ENCODE measurements around the gene GAS1. TPM values are rescaled to one million over a fixed set of nuclear protein-coding genes. Genes with fewer than 3 reads are reported as not detected.
A peak's percentile ranks its signal among the peaks of the same experiment; 100 is the strongest.

GAS1 gene
- total and polyA plus RNA-seq, 3 experiments from 2014 or later, result 0.42 to 1.2 (median 0.55) TPM

- Mint-ChIP-seq H3K4me1 (no peaks in the 10 kb centered on the region), H3K4me3 (no peak overlapping the region), H3K36me3 (peaks cover 0 to 2% (median 0%) of the 10 kb centered on the region in 3 donors), H3K27ac (peak overlapping the region in 1 of 8 donors; percentile 23), H3K27me3 (peaks cover 38 to 55% of the 10 kb centered on the region in 2 donors), H3K9me3 (peaks cover 0 to 3% (median 0%) of the 10 kb centered on the region in 5 donors)
- no peak overlapping the region for H3K4me3 ChIP-seq (ENCODE audit: low read length)
- POLR2A ChIA-PET, result no interaction called here
- no peak for DNase-seq
- H3K27me3 ChIP-seq (ENCODE audit: insufficient read depth, low read length, poor library complexity, severe bottlenecking), result peaks cover 31% of the 10 kb centered on the region
- no peaks in the 10 kb centered on the region for H3K36me3 ChIP-seq (ENCODE audit: insufficient read depth, low read length)
- H3K27ac ChIP-seq (ENCODE audit: low read depth, low read length), result no peak overlapping the region
- H3K9me3 ChIP-seq (ENCODE audit: low read length), result no peaks in the 10 kb centered on the region
- no peaks in the 10 kb centered on the region for H3K4me1 ChIP-seq (ENCODE audit: insufficient read depth, low read length)
- CTCF ChIA-PET, result no interaction called here
Observed at GRCh38 chr9:86938780-86939179, 8.5 kb downstream of the GAS1 start.

DNA sequence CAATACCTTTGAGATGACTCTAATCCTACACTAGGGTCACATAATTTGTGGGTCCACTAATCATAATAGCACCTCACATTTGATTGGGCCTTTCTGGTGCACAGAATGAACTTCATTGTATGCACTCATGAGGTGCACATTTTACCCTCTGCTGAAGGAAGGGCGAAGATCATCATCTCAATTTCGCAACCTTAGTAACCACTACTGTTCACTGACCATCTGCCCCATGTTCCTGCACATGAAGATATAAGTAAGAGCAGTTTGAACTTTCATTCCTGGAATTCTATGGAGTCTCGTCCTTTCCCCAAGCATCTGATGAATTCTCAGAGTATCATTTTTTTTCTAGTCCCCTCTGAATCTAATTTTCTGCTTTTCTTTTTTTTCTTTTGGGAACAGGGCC is 21.2 kb downstream of the GAS1 start:
- ChIA-PET POLR2A (no interaction called here), CTCF (no interaction called here)
- no peak overlapping the region for H3K27ac Mint-ChIP-seq
- H3K27me3 Mint-ChIP-seq, result peaks cover 30 to 78% of the 10 kb centered on the region in 2 donors
- H3K27me3 ChIP-seq (ENCODE audit: insufficient read depth, low read length, poor library complexity, severe bottlenecking), result no peaks in the 10 kb centered on the region
- no peaks in the 10 kb centered on the region for H3K4me1 Mint-ChIP-seq
- no peak for DNase-seq
- no peaks in the 10 kb centered on the region for H3K36me3 ChIP-seq (ENCODE audit: insufficient read depth, low read length)
- H3K27ac ChIP-seq (ENCODE audit: low read depth, low read length), result no peak overlapping the region
- H3K4me1 ChIP-seq (ENCODE audit: insufficient read depth, low read length), result no peaks in the 10 kb centered on the region
- H3K9me3 ChIP-seq (ENCODE audit: low read length), result no peaks in the 10 kb centered on the region
- peaks cover 0 to 6% (median 4%) of the 10 kb centered on the region in 5 donors for H3K9me3 Mint-ChIP-seq
- H3K36me3 Mint-ChIP-seq, result no peaks in the 10 kb centered on the region
- H3K4me3 ChIP-seq (ENCODE audit: low read length), result no peak overlapping the region
- no peak overlapping the region for H3K4me3 Mint-ChIP-seq

- Histone ChIP-seq H3K27ac (ENCODE audit: low read depth, low read length) (no peak overlapping the region), H3K4me1 (ENCODE audit: insufficient read depth, low read length) (no peaks in the 10 kb centered on the region), H3K4me3 (ENCODE audit: low read length) (no peak overlapping the region), H3K9me3 (ENCODE audit: low read length) (no peaks in the 10 kb centered on the region), H3K36me3 (ENCODE audit: insufficient read depth, low read length) (no peaks in the 10 kb centered on the region), H3K27me3 (ENCODE audit: insufficient read depth, low read length, poor library complexity, severe bottlenecking) (no peaks in the 10 kb centered on the region)
- ChIA-PET CTCF (no interaction called here), POLR2A (no interaction called here)
- H3K27ac Mint-ChIP-seq, result no peak overlapping the region
- no peaks in the 10 kb centered on the region for H3K4me1 Mint-ChIP-seq
- no peak overlapping the region for H3K4me3 Mint-ChIP-seq
- peaks cover 0 to 4% (median 4%) of the 10 kb centered on the region in 5 donors for H3K9me3 Mint-ChIP-seq
- no peak for DNase-seq
- peaks cover 30 to 76% of the 10 kb centered on the region in 2 donors for H3K27me3 Mint-ChIP-seq
- no peaks in the 10 kb centered on the region for H3K36me3 Mint-ChIP-seq
Observed at GRCh38 chr9:86925686-86926085, 21.6 kb downstream of the GAS1 start.

DNA sequence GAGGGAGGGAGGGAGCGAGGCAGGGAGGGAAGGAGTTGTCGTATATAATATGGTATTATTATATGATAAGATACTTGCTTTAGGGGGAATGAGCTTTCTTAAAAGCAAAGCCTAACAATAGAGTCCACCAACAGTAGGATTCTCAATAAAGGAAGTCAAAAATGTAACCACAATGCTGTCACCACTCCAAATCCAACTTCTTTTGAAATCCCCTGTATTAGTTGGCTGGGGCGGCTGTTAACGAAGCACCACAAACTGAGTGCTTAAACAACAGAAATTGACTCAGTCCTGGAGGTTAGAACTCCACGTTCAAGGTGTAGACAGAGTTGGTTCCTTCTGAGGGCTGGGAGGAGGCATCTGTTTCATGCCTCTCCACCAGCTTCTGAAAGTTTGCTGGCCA is 23.1 kb downstream of the GAS1 start:
- Histone ChIP-seq H3K36me3 (ENCODE audit: insufficient read depth, low read length) (no peaks in the 10 kb centered on the region), H3K27me3 (ENCODE audit: insufficient read depth, low read length, poor library complexity, severe bottlenecking) (no peaks in the 10 kb centered on the region), H3K27ac (ENCODE audit: low read depth, low read length) (no peak overlapping the region), H3K4me1 (ENCODE audit: insufficient read depth, low read length) (no peaks in the 10 kb centered on the region), H3K9me3 (ENCODE audit: low read length) (no peaks in the 10 kb centered on the region), H3K4me3 (ENCODE audit: low read length) (no peak overlapping the region)
- Mint-ChIP-seq H3K4me3 (no peak overlapping the region), H3K36me3 (no peaks in the 10 kb centered on the region), H3K27me3 (peaks cover 29 to 70% of the 10 kb centered on the region in 2 donors), H3K9me3 (no peaks in the 10 kb centered on the region), H3K4me1 (no peaks in the 10 kb centered on the region), H3K27ac (no peak overlapping the region)
- CTCF ChIA-PET, result no interaction called here
- DNase-seq, result no peak
- POLR2A ChIA-PET, result no interaction called here

DNA sequence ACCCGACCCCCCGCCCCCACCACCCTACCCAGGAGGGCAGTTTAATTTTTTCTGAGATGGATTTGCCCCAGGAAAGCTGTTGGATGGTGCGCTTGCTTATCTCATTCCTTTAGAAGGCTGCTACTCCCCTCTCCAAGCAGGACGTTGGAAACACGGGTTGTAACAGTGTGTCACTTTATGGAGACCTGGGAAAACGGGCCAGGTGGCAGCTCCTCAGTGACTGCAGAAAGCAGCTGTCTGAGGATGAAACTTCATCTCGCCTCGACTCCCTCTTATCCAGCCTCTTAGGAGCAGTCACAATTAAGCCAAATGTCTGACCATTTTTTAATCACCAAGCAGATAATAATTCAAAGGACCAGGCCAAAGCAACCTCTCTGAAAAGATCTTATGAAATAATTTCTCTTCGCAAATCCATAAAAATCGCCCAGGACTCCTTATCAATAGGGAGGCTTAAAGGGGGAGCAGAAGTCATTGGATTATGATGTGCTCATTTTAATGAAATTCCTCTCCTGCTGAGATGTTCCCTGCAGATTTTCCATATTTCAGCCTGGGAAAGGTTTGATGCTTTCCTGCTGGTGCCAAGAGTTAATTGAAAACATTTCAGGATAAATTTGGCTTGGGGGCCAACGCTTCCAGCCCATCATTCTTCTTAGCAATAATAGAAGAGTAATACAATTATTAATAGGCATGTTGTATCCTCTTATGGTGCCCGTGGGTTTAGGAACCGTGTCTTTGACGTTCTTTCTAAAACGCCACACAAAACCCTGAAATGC is 26.0 kb downstream of the GAS1 start:
- CTCF ChIA-PET, result no interaction called here
- no peaks in the 10 kb centered on the region for H3K9me3 ChIP-seq (ENCODE audit: low read length)
- no peaks in the 10 kb centered on the region for H3K27me3 ChIP-seq (ENCODE audit: insufficient read depth, low read length, poor library complexity, severe bottlenecking)
- Mint-ChIP-seq H3K27ac (no peak overlapping the region), H3K36me3 (no peaks in the 10 kb centered on the region), H3K27me3 (peaks cover 20 to 49% of the 10 kb centered on the region in 2 donors), H3K9me3 (no peaks in the 10 kb centered on the region), H3K4me3 (no peak overlapping the region), H3K4me1 (no peaks in the 10 kb centered on the region)
- no peaks in the 10 kb centered on the region for H3K36me3 ChIP-seq (ENCODE audit: insufficient read depth, low read length)
- no peak overlapping the region for H3K27ac ChIP-seq (ENCODE audit: low read depth, low read length)
- no peak for DNase-seq
- no peaks in the 10 kb centered on the region for H3K4me1 ChIP-seq (ENCODE audit: insufficient read depth, low read length)
- POLR2A ChIA-PET, result interaction anchor here (0.6 kb wide), 1 partner anchor 10 kb away, joined by 3 read pairs; no protein-coding TSS in a partner anchor
- no peak overlapping the region for H3K4me3 ChIP-seq (ENCODE audit: low read length)

DNA sequence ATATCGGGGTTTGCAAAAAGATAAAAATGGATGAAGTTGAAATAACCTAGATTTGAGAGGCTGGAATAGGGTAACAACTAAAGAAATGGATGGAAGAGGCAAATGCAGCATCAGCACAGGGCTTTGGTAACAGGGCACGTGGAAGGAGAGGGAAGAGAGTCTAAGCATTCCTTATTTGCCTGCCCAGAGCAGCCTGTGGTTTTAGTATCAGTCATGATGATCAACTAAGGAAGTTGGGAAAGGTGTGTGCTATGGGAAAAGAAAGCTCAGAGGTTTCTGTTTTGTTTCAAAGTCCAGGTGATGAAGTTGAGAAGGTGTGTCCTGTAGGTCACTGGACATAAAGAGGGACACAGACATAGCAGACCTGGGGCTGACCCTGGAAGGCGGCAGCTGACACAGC is 28.8 kb downstream of the GAS1 start:
- Histone ChIP-seq H3K27me3 (ENCODE audit: insufficient read depth, low read length, poor library complexity, severe bottlenecking) (peaks cover 4% of the 10 kb centered on the region), H3K4me1 (ENCODE audit: insufficient read depth, low read length) (no peaks in the 10 kb centered on the region), H3K27ac (ENCODE audit: low read depth, low read length) (no peak overlapping the region), H3K4me3 (ENCODE audit: low read length) (no peak overlapping the region), H3K36me3 (ENCODE audit: insufficient read depth, low read length) (no peaks in the 10 kb centered on the region), H3K9me3 (ENCODE audit: low read length) (no peaks in the 10 kb centered on the region)
- Mint-ChIP-seq H3K27me3 (peaks cover 9 to 31% of the 10 kb centered on the region in 2 donors), H3K36me3 (no peaks in the 10 kb centered on the region), H3K9me3 (no peaks in the 10 kb centered on the region), H3K4me1 (no peaks in the 10 kb centered on the region), H3K27ac (no peak overlapping the region), H3K4me3 (no peak overlapping the region)
- CTCF ChIA-PET, result no interaction called here
- DNase-seq, result no peak
- POLR2A ChIA-PET, result no interaction called here

DNA sequence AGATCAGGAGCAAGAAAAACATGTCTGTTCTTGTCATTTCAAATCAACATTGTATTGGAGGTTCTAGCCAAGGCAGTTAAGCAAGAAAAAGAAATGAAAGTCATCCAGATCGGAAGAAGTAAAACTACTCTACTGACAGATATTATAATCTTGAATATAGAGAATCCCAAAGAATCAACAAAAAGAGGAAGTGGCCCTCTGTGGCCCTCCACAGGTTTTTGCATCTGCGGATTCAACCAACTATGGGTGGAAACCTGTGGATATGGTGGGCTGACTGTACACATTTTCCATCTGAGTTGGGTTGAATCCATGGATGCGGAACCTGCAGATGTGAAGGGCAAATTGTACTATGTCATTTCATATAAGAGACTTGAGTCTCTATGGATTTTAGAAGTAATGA is 35.1 kb downstream of the GAS1 start:
- no peak for DNase-seq
- no peaks in the 10 kb centered on the region for H3K9me3 ChIP-seq (ENCODE audit: low read length)
- Mint-ChIP-seq H3K4me3 (no peak overlapping the region), H3K27me3 (peaks cover 14 to 30% of the 10 kb centered on the region in 2 donors), H3K27ac (no peak overlapping the region), H3K36me3 (peaks cover 0 to 4% (median 0%) of the 10 kb centered on the region in 3 donors), H3K4me1 (no peaks in the 10 kb centered on the region), H3K9me3 (peaks cover 0 to 6% (median 2%) of the 10 kb centered on the region in 5 donors)
- no peak overlapping the region for H3K27ac ChIP-seq (ENCODE audit: low read depth, low read length)
- no peaks in the 10 kb centered on the region for H3K36me3 ChIP-seq (ENCODE audit: insufficient read depth, low read length)
- ChIA-PET POLR2A (no interaction called here), CTCF (no interaction called here)
- peaks cover 4% of the 10 kb centered on the region for H3K27me3 ChIP-seq (ENCODE audit: insufficient read depth, low read length, poor library complexity, severe bottlenecking)
- no peaks in the 10 kb centered on the region for H3K4me1 ChIP-seq (ENCODE audit: insufficient read depth, low read length)
- no peak overlapping the region for H3K4me3 ChIP-seq (ENCODE audit: low read length)

GRCh38 chr9:86909388-86909787 is 37.9 kb downstream of the GAS1 start:
- Histone ChIP-seq H3K36me3 (ENCODE audit: insufficient read depth, low read length) (no peaks in the 10 kb centered on the region), H3K27ac (ENCODE audit: low read depth, low read length) (no peak overlapping the region), H3K4me1 (ENCODE audit: insufficient read depth, low read length) (no peaks in the 10 kb centered on the region), H3K27me3 (ENCODE audit: insufficient read depth, low read length, poor library complexity, severe bottlenecking) (no peaks in the 10 kb centered on the region), H3K4me3 (ENCODE audit: low read length) (no peak overlapping the region), H3K9me3 (ENCODE audit: low read length) (no peaks in the 10 kb centered on the region)
- Mint-ChIP-seq H3K4me1 (no peaks in the 10 kb centered on the region), H3K27me3 (peaks cover 22 to 49% of the 10 kb centered on the region in 2 donors), H3K27ac (no peak overlapping the region), H3K4me3 (no peak overlapping the region), H3K9me3 (peaks cover 0 to 7% (median 2%) of the 10 kb centered on the region in 5 donors), H3K36me3 (peaks cover 0 to 7% (median 0%) of the 10 kb centered on the region in 3 donors)
- POLR2A ChIA-PET, result no interaction called here
- CTCF ChIA-PET, result no interaction called here
- no peak for DNase-seq
